Spleen (tissue), 7 donors: ENCODE measurements around the gene CEP170.

ENCODE experiments used
- CTCF ChIP-seq, 11 experiments: fragments of 200-600 bp in 7 of 11; fragments of 450-650 bp in 4 of 11; sonication (generic) in 4 of 11; IDR thresholded peaks in 8 of 11; conservative IDR thresholded peaks in 3 of 11; 1 replicate in 7 of 11; 2 replicates in 4 of 11; pipeline versions ENCODE4 v1.4.0 to v1.8.0; 2016 to 2021; ENCODE audit warnings: antibody characterized with exemption in 11 of 11, inconsistent platforms in 4 of 11, mild to moderate bottlenecking in 1 of 11
- POLR2A ChIP-seq, 3 donors: fragments of 450-650 bp; IDR thresholded peaks; one replicate each; pipeline ENCODE4 v1.5.1; 2017; ENCODE audit warnings: antibody characterized with exemption in 3 of 3, mild to moderate bottlenecking in 1 of 3
- POLR2AphosphoS5 ChIP-seq, 3 donors: sonication (generic); formaldehyde crosslinking; IDR thresholded peaks; one replicate each; pipeline ENCODE4 v1.5.1; 2017; ENCODE audit warnings: antibody characterized with exemption in 3 of 3
- donor health status: DM: no; HTN: no; CAD: no; lungs with moderate emphysema.
- donor health status: DM: no; HTN: no; CAD: no.
- donor health status: DM: no; HTN: no; CAD: no.

- no peak for TF ChIP-seq POLR2AphosphoS5 (IDR thresholded peaks at IDR 0.05)
- TF ChIP-seq CTCF (IDR thresholded peaks at IDR 0.05 in 8 of 11, conservative IDR thresholded peaks at IDR 0.05 in 3 of 11) = no peak
- TF ChIP-seq POLR2A (IDR thresholded peaks at IDR 0.05) = no peak
Measured at GRCh38 chr1:243286409-243287122, 31.5 kb upstream of the CEP170 start.
